GM21737 (cell line): ENCODE data around the gene CBX4.

Experiments used
- ATAC-seq: cut with Tn5 transposase; IDR thresholded peaks from one replicate; pipeline ENCODE4 v1.9.1; 2021; ENCODE audit warnings: mild to moderate bottlenecking, moderate library complexity; ENCODE audit not compliant: unreplicated experiment

Gene CBX4

GRCh38 chr17:79802039-79802735 lies 37.1 kb downstream of the CBX4 start:
- no peak for ATAC-seq

GRCh38 chr17:79801156-79802038 lies 37.8 kb downstream of the CBX4 start:
- ATAC-seq, result no peak

DNA sequence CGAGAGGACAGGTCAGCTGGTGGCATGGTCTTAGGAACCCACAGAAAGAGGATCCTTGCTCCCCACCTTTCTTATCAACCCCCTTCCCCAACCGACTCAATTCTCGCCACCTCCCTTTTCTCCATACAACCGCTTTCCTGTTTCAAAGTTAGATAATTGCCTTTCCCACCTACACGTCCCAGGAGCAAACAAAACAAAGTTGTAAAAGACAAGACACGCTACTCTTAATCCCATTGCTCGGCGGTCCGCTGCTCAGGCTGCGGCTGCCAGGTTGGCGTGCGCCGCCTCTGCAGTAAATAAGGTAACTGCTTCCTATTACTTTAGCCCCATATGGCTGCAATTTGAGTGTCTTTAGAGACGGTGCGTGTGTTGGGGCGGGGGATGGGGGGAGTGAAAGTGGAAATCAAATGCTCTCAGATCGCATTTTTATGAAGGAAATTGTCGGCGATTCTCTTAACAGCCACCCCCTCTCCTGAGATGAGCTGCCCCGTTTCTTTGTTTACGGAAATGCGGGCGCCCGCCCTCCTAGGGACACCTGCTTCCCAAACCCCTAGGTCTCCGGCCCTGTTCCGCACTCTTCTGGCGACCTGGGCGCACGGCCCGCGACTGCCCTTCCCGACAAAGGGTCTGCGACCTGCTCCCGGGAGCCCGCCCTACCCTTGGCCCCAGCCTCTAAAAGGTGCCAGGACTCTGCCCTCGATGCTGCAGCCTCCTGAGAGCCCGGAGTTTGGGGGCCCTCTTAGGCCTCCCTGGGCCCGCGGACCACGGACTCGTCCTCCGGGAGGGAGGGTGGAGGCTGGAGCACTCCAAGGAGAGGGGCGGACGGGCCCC lies 38.7 kb downstream of the CBX4 start:
- no peak for ATAC-seq

- ATAC-seq, result no peak
Observed at GRCh38 chr17:79799538-79800324, 39.5 kb downstream of the CBX4 start.

- no peak for ATAC-seq
Observed at GRCh38 chr17:79799174-79799537, 40.1 kb downstream of the CBX4 start.

GRCh38 chr17:79798299-79799173 lies 40.7 kb downstream of the CBX4 start:
- no peak for ATAC-seq

GRCh38 chr17:79797492-79798298 lies 41.5 kb downstream of the CBX4 start:
- ATAC-seq, result no peak

- ATAC-seq, result peak; percentile 81
Observed at GRCh38 chr17:79796763-79797491, 42.3 kb downstream of the CBX4 start, which contains the start of gene CBX8. Gene CBX8, minus strand, starts transcription at chr17:79797077. Its CDS starts 79 bp downstream, at chr17:79796998.

- no peak for ATAC-seq
Observed at GRCh38 chr17:79796444-79796762, 42.8 kb downstream of the CBX4 start.

DNA sequence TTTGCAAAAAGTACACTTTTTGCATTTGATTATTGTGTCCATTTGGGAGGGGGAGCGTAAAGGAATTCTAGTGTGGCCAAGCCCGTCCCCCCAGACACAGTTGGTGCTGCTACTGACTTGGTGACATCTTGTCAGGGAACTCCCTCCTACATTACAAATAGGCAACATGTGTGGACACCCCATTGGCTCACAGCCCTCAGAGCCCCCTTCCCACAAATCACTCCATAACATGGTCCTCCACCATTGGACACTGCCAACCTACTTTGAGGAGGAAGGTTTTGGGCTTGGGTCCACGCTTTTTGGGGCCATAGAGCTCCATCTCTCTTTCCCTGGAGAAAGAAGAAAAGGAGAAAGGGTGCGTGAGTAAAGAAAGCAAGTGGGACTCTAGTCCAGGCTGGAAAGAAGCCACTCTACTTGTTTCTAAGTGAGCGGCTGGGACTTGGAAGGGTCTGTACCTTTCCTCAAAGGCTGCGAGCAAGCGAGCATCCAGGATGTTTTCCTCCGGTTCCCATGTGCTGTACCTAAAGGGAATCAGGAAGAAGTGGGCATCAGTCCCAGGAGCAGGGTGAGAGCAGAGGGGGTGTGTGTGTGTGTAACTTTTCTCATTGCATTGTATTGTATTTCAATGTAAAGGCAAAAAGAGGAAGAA lies 43.3 kb downstream of the CBX4 start:
- ATAC-seq, result no peak

DNA sequence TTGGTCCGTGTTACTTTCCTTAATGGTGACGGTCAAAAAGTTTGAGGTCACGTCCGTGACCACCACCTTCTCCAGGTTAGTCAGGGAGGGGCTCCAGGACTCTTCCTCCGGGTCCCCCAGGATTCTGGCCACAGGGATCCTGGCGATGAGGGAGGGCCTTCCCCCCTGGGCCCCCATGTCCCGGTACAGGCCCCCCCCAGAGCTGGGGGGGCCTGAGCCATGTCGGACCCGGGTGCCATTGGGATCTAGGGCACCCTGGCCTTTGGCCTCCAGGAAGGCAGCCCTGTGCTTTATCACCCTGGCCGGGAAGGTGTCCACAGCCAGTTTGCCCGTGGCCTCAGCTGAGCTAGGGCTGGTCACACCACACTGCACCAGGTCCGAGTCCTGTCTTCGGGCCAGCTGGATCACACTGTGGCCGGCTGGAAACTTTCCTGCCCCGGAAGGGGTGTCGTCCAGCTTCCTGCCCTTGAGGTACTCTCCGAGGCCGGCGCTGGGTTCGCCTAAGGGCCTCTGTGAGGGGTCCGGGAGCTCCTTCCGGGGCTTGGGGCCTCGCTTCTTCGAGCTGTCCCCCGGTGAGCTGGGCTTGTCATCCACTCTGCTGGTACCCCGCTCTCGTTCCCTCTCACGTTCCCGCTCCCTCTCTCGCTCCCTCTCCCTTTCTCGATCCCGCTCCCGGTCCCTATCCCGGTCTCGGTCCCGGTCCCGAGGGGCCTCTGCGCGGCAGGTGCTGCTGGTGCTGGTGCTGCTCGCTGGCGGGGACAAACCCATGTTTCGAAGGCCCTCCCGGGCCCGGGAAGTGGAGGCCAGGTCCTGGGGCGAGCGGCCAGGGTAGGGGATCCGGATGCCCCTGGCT lies 44.4 kb downstream of the CBX4 start:
- ATAC-seq, result no peak

GRCh38 chr17:79793924-79794304 lies 45.3 kb downstream of the CBX4 start:
- no peak for ATAC-seq

DNA sequence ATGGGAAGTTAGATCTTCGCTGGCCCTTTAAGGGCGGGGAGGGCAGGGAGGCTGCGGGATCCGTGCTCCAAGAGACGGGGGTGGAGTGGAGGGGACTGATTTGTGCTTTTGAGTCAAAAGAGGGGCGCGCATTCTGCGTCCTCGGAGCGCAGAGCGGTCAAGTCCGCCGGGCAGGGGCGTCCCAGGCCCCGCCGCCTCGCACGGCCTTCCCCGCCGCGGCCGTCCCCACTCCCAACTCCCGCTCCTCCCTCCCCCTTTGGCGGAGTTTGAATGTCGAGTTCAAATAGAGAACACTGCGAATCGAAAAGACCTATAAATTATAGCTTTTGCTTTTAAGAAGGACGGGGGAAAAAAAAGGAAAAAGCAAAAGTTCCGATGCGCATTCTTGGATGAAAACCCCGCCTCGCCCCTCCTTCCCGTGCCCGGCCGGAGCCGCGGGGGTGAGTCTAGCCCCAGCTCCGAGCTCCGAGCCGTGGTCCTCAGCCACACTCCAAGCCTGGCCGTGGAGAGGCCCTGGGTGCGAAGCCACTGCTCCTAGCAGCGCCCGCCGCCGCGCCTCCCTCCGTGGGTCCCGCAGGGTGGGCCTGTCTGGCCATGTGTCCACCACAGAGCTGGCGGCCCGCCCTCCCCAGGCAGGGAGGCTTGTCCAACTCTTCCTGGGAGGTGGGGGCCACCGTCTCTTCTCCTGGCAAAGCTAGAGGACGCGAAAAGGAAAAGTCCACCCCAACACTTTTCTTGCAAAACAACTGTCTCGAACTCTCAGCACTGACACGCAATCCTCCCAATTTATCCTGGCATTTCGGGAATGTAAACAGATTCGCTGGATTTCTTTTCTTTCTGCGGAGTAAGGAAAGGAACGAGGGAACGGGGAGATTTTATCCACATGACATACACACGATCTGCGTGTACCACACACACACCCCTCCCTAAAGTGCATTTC lies 46.0 kb downstream of the CBX4 start:
- no peak for ATAC-seq

DNA sequence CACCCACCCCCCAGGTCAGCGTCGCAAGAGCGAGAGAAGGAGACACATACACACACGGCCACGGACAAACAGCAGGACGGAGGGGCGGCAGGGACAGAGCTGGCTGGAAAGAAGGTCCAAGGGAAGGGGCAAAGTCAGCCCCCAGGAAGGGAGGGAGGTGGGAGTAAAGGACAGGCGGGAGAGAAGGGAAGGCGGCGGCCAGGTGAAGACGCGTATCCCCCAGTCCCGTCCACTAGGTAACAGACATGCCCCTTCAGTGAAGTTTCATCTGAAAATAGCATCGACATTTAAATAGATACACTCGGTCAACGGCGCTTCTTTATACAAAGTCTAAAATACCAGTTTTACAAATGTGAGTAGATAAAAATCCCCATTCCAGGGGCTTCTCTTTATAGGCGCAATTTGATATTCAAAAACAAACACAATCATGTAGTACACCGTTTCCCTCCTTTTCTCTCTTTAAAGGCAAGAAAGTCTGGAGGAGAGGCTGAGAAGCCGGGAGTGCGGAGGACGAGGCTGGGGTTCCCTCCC lies 46.8 kb downstream of the CBX4 start:
- ATAC-seq, result no peak

- ATAC-seq, result no peak
Observed at GRCh38 chr17:79791735-79792161, 47.5 kb downstream of the CBX4 start.
